DLD1 (cell line): ENCODE measurements around the gene COL11A2.

Experiments used
- in situ Hi-C: cut with HindIII; loops from 2 replicates; pipeline ENCODE4 v1.10.0; 2017; ENCODE audit warnings: low sequenced_read_pairs

Gene COL11A2

DNA sequence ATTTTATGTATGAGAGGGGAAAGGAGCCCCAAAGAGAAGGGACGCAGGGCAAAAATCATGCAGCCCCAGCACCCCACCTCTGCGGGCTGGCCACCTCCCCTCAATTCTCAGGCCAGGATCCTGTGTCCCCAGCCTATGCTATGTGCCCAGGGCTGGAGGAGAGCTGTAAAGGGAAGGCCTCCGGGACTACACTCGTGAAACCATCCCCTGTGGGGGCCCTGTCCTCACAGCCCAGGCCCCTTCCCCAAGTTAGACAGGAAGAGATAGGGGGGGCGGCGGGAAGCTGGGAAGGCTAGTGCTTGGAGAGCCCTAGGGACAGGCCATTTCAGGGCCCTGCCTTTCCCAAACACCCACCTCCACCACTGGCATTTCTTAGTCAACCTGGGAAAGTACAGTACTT lies 1.4 kb upstream of the COL11A2 start:
- in situ Hi-C loops: no loop called here

DNA sequence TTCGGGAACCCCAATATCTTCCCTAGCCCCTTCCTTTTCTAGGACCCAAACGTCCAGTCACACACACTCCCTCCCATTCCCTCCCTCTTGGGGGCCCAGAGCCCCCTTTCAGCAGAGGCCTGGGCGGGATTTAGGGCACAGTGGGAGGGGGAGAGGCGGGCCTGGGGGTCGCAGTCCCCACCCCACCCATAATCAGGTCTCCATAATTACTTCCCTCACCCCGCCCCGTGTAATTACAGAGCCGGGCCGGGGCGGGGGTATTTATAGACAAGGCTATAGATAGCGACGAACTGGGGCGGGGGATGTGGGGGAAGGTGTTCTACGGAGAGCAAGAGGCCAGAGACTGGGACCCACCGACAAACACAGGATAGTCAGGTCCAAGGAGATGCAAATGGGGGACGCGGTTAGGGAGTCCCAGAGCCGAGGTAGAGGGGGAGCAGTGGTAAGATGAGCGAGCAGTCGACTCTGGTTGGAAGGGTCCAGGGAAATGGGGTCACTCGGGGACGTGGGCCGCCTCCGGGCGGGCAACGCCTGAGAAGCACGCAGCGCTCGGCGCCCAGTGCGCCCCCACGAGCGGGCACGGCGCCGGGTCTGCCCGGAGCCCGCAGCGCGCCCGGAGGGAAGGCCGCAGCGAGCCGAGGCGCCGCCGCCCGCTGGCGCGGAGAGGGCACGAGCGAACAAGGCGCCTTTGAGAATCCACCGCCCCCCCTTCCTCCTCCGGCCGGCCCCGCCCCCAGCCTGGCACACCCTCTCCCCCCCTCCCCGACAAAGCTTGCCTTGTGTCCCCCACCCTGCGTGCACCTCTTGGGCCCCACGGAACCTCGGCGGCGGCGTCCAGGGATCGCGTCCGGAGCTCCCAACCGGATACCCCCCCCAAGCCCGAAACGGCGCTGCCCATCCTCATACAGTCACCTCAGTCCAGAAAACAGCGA lies 670 bp upstream of the COL11A2 start:
- in situ Hi-C loops: no loop called here

DNA sequence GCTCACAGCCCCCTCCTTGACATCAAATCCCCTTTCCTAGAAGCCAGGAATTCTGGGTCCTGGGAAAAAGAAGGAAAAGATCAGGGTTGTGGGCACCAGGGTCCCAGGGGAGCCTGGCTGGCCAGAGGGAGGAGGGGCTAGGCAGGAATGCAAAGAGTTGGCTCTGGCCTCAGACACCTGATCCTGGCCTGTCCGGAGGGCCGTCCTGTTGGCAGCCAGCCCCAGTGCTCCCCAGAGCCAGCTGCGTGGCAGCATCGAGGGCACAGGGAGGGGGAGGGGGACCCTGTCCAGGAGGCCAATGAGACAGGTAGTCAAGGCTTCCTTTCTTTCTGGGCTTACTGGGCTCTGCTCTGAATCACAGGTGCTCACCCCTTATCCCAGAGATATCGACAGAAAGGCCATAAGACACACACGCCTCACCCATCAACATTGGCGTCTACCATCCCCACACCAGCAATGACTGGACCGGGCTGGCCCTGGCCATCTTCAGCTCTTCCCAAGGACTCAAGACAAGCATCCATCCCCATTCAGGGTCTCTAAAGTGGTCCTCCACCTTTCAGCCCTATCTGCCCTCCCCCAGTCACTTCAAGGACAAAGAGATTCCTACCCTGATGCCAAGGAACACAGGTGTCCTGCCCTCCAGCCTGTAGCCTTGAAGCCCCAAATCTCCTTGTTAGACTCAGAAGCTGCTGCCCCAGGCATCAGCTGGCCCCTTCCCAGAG lies 723 bp downstream of the COL11A2 start:
- in situ Hi-C loops: no loop called here

DNA sequence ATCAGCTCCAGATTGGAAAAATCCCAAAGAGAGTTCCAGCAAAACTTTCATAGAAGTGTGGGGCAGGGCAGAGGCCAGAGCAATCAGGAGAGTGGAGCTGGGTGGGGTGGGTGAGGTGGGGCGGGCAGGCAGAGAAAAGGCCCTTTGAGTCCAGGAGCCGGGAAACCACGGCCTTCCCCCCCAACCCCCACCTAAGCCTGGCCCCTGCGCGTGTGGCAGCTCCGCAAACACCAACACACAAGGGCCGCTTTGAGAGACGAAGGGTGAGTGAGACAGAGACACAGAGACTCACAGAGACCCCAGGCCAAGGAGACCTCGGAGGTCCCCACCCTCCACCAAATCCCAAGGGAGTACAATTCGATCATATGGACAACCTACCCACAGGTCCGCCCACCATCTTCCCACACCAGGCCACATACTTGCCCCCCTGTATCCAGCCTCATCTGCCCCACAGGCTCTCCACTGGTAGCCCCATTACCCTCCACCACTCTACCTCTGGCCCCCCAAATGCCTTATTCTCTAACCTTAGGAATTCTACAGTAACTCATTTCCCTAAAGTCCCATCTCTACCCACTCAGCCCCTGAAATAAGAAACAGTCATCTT lies 1.7 kb downstream of the COL11A2 start:
- in situ Hi-C loops: no loop called here

DNA sequence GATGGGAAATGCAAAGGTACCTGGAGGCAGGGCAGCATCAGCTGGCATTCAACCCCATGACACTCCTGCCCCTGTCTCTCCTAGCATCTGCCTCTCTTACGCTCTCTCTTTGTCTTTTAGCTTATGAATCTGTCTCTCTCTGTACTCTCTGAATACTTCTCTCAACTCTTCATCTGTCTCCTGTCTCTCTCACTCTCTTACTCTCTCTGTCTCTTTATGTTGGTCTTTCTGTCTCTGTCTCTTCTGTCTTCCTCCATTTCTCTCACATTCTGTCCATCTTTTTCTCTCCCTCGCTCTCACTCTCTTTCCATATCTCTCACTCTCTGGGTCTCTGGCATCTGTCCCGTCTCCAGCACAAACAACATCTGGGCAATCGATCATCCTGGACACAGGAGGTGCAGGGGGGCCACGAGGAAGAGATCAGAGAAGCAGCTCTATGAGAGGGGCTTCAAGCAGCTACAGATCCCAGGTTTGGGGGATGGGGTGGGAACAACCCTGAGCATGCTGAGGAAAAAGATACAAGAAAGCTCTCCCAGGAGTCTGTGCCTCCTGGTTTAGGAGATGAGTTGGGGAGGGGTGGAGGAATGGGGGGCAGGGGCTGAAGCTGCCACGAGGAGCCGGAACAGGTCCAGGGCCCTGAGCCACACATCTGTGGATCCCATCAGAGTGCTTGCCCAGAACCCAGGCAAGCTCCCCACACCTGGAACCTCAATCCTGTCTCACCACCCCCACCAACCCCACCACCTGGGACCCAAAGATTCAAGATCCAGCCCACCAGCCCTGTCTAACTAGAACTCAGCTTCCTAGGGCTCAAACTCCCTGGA lies 2.4 kb downstream of the COL11A2 start:
- in situ Hi-C loops: no loop called here

DNA sequence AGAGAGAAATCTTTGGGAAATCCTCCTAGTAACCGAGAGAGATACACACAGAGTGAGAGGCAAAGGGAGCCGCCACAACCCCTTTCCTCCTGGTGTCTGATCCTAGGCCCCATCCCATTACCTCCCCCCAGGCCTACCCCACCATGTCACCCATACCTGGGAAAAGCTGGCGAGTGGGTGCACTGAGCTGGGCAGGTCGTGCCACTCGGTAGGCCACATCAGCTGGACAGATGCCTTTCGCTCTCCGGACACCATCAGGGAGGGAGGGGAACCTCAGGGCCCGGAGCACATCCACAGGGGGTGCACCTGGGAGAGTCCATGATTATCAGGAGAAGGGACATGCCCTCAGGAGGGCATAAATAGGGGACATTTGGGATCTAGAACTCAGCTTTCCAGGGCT lies 3.1 kb downstream of the COL11A2 start:
- in situ Hi-C loops: no loop called here

DNA sequence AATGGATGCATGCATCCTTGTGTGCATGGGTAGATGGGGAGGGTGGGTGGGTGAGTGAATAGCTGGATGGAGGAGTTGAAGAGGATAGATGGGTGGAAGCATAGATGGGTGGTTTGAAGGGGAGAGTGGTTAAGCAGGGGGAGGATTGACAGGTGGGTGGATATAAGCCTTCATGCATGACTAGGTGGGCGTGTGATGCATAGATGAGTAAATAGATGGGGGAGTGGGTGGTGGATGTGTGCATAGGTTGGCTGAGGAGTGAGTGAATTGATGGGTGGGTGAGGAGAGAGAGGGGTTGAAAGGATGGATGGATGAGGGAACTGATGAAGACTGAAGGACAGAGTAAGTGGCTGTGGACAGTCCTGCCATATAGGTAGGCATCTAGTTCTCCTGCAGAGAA lies 4.5 kb downstream of the COL11A2 start:
- in situ Hi-C loops: no loop called here

DNA sequence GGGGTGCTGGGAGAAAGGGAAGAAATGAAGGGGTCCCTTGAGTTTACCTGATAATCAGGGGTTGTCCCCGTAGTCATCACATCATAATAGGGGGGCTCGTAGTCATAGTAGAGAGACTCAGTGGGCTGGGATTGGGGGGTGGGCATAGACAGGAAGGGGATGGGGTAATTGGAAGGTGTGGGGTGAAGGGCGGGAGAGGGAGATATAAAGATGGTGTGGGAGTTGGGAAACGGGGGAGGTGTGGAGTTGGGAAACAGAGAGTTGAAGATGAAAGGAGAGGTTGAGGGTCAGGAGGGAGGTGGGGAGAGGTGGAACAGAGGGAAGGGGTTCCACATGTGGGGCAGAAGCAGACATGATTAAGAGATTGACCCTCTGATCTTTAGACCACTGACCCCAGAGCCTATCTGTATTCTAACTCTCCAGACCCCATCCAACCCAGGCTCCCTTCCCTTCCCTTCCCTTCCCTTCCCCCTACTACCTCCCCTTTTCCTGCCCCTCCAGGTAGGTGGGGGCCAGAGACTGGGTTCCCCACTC lies 6.5 kb downstream of the COL11A2 start:
- in situ Hi-C loops: no loop called here

DNA sequence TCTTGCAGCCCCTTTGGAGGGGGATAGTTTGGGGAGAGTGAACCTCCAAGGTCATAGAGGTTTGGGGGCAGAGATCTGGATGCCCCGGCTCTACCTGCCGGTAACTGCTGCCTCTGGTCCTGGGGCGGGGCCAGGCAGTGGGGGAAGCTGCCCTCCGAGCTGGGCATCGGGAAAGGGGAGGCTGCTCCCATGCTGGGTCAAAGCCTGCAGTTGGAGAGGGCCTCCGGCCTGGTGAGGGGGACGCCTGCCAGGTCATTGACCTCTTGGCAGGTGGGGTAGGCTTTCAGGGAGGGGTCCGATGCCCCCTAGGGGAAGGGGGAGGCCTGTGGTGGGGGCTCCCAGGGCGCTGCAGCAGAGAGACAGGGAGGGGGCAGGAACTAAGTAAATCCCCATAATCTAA lies 7.1 kb downstream of the COL11A2 start:
- in situ Hi-C loops: no loop called here

DNA sequence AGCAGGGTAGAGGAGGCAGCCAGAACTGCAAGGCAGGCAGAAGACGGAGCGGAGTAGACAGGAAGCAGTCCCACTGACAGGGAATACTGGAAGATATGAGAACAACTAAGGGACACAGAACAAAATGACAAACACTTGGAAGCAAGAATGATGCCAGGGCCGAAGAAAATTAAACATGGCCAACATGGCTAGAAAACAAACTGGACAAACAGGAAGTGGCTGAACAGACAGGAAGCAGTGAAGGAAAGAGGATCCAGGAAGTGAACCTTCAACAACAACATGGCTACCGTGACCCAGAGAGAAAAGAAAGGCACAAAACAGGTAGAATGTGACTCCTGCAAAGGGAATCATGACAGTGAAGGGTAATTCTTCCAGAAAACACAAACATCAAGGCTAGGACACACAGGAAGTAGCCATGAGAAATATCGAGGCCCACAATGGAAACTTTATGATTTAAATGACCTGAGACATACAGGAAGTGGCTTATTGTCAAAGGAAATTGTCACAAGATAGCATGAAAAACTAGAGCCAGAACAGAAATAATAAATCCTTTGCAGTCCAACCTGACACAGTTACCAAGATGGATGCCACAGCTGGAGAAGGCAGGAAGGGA lies 9.1 kb downstream of the COL11A2 start:
- in situ Hi-C loops: no loop called here

DNA sequence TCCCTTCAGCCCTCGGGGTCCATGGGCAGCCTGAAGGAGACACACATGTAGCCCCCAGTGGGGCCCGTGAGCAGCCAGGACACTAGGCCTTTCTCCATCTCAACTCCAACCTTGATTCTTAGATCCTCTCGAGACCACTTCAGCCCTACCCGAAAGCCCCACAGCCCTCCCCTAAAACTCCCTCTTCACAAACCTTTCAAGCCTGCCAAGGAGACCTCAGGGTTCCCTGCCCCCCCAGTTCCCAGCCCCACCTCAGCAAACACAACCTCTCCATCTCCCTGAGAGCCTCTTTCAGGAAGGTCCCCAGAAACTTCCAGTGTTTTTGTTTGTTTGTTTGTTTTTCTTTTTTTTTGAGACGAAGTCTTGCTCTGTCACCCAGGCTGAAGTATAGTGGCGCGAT lies 11.1 kb downstream of the COL11A2 start:
- in situ Hi-C loops: no loop called here

DNA sequence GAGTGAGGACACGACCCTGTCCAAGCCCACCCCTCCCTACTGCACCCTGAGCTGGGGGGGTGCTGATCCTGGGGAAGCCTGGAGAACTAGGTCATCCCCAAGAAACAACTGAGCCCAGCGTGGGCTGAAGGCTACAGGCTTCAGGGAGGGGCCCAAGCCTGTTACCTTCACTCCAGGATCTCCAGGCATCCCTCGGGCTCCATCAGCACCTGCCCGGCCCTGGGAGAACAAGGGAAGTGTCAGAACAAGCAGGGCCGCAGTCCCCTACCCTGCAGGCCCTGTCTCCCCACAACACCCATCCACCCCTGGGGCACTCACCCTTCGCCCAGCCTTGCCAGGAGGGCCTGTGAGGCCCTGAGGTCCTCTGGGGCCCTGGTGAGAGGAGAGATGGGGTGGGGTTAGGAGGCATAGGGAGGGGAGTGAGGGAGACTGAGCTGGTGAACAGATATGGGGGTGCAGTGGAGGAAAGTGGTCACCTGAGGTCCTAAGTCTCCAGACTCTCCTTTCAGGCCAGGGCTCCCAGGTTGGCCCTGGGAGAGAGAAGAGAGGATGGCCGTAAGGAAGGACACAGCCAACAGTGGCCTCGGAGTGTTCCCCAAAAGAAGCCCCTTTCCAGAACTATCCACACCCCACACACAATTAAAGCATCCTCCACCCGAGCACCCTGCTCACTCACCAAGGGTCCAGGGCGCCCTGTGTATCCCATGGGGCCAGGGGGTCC lies 13.4 kb downstream of the COL11A2 start:
- in situ Hi-C loops: no loop called here

DNA sequence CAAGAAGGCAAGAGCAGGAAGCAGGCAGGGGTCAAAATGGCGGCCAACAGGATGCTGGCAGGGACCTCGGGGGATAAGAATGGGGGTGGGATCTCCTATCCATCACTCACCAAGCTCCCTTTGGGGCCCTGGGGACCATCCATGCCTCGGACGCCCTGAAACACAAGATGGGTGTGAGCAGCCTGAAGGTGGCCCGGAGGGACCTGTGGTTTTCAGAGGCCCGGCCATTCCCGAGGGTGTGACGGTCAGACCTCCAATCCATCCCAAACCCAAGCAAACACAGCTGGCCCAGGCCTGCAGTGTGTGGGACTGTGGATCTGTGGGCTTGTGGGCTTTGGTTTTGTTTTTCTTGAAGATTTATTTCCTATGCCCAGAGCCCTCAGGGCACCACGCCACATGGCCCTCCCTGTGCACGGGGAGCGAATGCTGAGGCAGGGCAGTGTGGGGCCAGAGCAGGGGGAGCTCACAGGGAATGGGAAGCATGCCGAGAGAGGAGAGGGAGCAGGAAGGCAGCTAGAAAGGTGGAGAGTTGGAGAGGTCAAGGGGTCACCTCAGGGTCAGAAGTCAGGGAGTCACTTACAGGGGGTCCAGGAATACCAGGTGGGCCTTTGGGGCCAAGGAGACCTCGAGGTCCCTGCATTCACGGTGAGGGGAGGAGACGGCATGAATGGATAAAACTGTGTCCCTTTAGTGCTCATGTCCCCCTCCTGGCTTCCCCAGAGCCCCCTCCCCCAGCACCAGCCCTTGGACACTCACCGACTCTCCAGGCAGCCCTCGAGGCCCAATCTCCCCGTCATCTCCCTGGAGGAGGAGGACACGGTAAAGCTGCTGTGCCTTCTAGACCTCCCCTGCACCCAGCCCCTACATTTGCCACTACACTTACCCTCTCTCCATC lies 14.5 kb downstream of the COL11A2 start:
- in situ Hi-C loops: no loop called here

DNA sequence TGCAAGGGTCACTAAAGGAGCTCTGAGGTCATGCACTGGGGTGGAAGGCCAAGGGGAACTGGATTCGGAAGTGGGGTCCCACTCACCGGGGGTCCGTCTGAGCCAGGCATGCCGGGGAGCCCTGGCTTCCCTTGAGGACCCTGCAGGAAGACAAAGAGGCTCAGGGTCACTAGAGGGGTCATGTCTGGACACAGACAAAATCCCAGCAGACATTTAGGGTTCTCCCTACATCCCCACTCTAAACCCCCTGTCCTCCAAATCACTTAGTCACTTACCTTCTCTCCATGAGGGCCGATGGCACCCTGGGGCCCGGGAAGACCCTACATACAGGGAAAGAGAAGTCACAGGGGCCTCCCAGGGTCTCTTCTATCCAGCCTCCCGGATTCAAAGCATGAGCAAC lies 15.4 kb downstream of the COL11A2 start:
- in situ Hi-C loops: no loop called here

DNA sequence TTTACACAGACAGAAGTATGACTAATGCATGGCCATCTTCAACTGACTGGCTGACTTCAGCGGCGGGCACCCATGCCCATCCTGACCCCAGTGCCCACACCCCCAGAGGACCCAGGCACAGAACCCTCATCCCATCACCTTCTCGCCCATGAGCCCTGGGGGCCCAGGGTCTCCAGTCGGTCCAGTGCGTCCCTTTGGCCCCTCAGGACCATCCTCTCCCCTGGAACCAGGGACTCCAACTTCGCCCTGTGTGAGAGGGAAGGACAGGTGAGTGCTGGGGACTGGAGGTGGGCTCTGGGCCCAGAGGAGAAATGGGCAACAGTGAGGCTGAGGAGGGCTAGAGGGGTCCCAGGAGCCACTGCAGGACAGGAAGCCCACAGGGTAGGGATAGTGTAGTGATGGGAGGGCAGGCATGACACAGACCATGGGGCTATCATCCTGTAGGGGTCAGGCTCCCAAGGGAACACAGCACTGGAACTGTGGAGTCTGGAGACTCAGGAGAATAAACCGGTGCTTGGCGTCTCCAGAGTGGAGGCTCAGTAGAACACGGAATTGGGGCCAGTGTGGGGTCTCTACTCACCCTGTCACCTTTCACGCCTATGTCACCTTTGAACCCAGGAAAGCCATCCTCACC lies 16.7 kb downstream of the COL11A2 start:
- in situ Hi-C loops: no loop called here

DNA sequence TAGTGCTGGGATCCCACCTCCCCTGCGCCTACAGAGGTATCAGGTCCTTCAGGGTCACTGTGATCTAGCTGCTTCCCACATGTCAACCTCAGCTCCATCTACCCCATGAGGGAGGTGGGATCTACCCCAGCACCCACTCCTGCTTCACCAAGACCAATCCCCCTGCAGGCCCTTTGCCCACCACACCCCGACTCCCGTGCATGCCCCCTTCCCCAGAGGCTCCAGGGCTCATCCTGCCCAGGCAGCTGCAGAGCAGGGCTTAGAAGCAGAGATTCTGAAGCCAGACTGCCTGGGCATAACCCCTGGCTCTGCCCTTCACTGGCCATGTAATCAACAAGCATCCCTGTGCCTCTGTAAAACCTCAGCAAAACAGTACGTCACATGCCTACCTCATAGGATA lies 17.5 kb downstream of the COL11A2 start:
- in situ Hi-C loops: no loop called here

DNA sequence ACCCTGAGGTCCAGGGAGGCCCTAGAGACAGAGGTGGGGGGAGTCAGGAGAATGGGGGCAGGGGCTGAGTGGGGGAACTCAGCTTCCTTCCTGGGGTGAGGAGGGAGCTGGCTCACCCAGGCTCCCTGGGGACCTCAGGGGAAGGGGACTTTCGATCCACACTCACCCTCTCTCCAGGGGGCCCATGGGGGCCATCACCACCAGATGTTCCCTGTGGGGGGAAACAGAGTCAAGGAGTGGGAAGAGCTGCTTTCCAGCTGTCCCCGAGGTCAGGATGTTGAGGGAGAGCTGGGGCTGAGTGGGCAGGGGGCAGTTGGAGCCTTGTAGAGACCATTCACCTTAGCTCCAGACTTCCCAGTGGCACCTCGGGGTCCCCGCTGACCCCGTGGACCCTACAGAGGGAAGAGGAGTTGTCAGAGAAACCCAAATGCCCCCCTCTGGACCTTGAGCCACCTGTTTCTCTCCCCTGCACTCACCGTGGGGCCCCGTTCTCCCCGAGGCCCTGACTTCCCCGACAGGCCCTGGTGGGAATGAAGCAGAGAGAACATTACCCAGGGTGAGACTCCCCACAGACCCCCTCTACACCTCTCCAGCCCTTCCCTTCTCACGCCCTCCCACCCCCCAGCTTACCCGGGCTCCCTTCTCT lies 18.6 kb downstream of the COL11A2 start:
- in situ Hi-C loops: no loop called here
